ENCODE data around the gene SGCE. TPM values are rescaled to one million over a fixed set of nuclear protein-coding genes. Genes with fewer than 3 reads are reported as not detected.
A peak's percentile ranks its signal among the peaks of the same experiment; 100 is the strongest.

SGCE gene
- total RNA-seq, 1 experiment from 2014 or later = 19.0 TPM

DNA sequence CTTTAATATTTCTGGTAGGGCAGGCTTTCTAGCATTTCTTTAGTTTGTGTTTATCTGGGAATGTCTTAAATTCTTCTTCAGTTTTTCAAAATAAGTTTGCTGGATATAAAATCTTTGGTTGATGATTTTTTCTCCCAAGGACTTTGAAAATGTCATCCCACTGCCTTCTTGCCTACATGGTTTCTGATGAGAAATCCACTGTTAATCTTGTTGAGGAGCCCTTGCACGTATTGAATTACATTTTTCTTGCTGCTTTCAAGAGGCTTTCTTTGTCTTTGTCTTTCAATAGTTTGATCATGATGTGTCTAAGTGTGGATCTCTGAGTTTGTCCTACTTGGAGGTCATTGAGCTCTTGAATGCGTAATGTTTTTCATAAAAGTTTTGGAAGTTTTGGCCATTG, 80.3 kb downstream of the SGCE start:
- ChIA-PET POLR2A (no interaction called here), CTCF (no interaction called here)
- no peak for DNase-seq (ENCODE audit: low spot score)
- Mint-ChIP-seq H3K4me3 (no peak overlapping the region), H3K36me3 (peaks cover 43% of the 10 kb centered on the region), H3K27ac (no peak overlapping the region), H3K27me3 (ENCODE audit: low read depth) (no peaks in the 10 kb centered on the region), H3K9me3 (peaks cover 50% of the 10 kb centered on the region), H3K4me1 (peaks cover 10% of the 10 kb centered on the region)
- TF ChIP-seq ZNF317 (CRISPR knock-in tag; IDR thresholded peaks at IDR 0.05; ENCODE audit: borderline replicate concordance, low read depth) (peak; percentile 68; the same call in 1 of the 2 replicates), MXD4 (CRISPR knock-in tag; IDR thresholded peaks at IDR 0.05; ENCODE audit: borderline replicate concordance) (no peak), MYBL2 (CRISPR knock-in tag; IDR thresholded peaks at IDR 0.05) (no peak), ZBTB21 (CRISPR knock-in tag; IDR thresholded peaks at IDR 0.05; ENCODE audit: borderline replicate concordance) (no peak)
- ATAC-seq = no peak

DNA sequence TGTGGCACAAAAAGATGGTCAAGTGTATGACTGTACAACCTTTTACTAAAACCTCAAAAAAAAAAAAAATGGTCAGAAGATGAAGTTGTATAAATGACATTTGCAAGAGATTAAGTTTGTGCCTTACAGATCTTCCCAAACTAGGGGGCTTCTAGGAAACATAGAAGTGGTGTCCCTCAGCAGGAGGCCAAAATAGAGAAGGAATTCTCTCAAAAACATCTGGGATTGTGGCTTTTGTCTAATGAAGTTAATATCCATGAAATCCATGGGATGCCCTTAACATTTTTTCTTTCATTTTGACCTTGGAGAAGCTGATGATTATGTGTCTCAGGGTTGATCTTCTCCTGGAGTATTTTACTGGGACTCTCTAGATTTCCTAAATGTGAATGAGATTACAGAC, 84.1 kb downstream of the SGCE start:
- ATAC-seq (no peak), DNase-seq (ENCODE audit: low spot score) (no peak)
- Mint-ChIP-seq H3K27ac (no peak overlapping the region), H3K4me1 (no peaks in the 10 kb centered on the region), H3K4me3 (no peak overlapping the region), H3K9me3 (peaks cover 57% of the 10 kb centered on the region), H3K27me3 (ENCODE audit: low read depth) (no peaks in the 10 kb centered on the region), H3K36me3 (peaks cover 46% of the 10 kb centered on the region)
- TF ChIP-seq TEAD4 (CRISPR knock-in tag; IDR thresholded peaks at IDR 0.05) = no peak
- TF ChIP-seq, protein P1, sequence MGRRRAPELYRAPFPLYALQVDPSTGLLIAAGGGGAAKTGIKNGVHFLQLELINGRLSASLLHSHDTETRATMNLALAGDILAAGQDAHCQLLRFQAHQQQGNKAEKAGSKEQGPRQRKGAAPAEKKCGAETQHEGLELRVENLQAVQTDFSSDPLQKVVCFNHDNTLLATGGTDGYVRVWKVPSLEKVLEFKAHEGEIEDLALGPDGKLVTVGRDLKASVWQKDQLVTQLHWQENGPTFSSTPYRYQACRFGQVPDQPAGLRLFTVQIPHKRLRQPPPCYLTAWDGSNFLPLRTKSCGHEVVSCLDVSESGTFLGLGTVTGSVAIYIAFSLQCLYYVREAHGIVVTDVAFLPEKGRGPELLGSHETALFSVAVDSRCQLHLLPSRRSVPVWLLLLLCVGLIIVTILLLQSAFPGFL (CRISPR knock-in tag; IDR thresholded peaks at IDR 0.05; ENCODE audit: borderline replicate concordance) = no peak
- no peak for TF ChIP-seq FOXP1 (CRISPR knock-in tag; IDR thresholded peaks at IDR 0.05; ENCODE audit: borderline replicate concordance)
- no peak for TF ChIP-seq NFATC4 (CRISPR knock-in tag; IDR thresholded peaks at IDR 0.05)
- TF ChIP-seq, protein P2, sequence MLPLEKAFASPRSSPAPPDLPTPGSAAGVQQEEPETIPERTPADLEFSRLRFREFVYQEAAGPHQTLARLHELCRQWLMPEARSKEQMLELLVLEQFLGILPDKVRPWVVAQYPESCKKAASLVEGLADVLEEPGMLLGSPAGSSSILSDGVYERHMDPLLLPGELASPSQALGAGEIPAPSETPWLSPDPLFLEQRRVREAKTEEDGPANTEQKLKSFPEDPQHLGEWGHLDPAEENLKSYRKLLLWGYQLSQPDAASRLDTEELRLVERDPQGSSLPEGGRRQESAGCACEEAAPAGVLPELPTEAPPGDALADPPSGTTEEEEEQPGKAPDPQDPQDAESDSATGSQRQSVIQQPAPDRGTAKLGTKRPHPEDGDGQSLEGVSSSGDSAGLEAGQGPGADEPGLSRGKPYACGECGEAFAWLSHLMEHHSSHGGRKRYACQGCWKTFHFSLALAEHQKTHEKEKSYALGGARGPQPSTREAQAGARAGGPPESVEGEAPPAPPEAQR (CRISPR knock-in tag; IDR thresholded peaks at IDR 0.05) = no peak
- no peak for TF ChIP-seq MXD4 (CRISPR knock-in tag; IDR thresholded peaks at IDR 0.05; ENCODE audit: borderline replicate concordance)
- TF ChIP-seq HMGA2 (CRISPR knock-in tag; IDR thresholded peaks at IDR 0.05) = no peak
- TF ChIP-seq RORB (CRISPR knock-in tag; IDR thresholded peaks at IDR 0.05) = no peak
- no peak for TF ChIP-seq FOXJ3 (CRISPR knock-in tag; IDR thresholded peaks at IDR 0.05; ENCODE audit: borderline replicate concordance)
- no peak for TF ChIP-seq MYBL2 (CRISPR knock-in tag; IDR thresholded peaks at IDR 0.05)
- TF ChIP-seq ZNF423 (CRISPR knock-in tag; IDR thresholded peaks at IDR 0.05) = no peak
- TF ChIP-seq, protein P3, sequence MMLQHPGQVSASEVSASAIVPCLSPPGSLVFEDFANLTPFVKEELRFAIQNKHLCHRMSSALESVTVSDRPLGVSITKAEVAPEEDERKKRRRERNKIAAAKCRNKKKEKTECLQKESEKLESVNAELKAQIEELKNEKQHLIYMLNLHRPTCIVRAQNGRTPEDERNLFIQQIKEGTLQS (CRISPR knock-in tag; conservative IDR thresholded peaks at IDR 0.05) = no peak
- TF ChIP-seq FOXK1 (CRISPR knock-in tag; IDR thresholded peaks at IDR 0.05) = no peak
- no peak for TF ChIP-seq NR3C1 (CRISPR knock-in tag; conservative IDR thresholded peaks at IDR 0.05; ENCODE audit: low read depth)
- TF ChIP-seq, protein P4, sequence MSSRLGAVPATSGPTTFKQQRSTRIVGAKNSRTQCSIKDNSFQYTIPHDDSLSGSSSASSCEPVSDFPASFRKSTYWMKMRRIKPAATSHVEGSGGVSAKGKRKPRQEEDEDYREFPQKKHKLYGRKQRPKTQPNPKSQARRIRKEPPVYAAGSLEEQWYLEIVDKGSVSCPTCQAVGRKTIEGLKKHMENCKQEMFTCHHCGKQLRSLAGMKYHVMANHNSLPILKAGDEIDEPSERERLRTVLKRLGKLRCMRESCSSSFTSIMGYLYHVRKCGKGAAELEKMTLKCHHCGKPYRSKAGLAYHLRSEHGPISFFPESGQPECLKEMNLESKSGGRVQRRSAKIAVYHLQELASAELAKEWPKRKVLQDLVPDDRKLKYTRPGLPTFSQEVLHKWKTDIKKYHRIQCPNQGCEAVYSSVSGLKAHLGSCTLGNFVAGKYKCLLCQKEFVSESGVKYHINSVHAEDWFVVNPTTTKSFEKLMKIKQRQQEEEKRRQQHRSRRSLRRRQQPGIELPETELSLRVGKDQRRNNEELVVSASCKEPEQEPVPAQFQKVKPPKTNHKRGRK (CRISPR knock-in tag; IDR thresholded peaks at IDR 0.05; ENCODE audit: borderline replicate concordance) = no peak
- TF ChIP-seq, protein P5, sequence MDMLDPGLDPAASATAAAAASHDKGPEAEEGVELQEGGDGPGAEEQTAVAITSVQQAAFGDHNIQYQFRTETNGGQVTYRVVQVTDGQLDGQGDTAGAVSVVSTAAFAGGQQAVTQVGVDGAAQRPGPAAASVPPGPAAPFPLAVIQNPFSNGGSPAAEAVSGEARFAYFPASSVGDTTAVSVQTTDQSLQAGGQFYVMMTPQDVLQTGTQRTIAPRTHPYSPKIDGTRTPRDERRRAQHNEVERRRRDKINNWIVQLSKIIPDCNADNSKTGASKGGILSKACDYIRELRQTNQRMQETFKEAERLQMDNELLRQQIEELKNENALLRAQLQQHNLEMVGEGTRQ (CRISPR knock-in tag; IDR thresholded peaks at IDR 0.05) = no peak
- TF ChIP-seq, protein P6, sequence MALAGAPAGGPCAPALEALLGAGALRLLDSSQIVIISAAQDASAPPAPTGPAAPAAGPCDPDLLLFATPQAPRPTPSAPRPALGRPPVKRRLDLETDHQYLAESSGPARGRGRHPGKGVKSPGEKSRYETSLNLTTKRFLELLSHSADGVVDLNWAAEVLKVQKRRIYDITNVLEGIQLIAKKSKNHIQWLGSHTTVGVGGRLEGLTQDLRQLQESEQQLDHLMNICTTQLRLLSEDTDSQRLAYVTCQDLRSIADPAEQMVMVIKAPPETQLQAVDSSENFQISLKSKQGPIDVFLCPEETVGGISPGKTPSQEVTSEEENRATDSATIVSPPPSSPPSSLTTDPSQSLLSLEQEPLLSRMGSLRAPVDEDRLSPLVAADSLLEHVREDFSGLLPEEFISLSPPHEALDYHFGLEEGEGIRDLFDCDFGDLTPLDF (CRISPR knock-in tag; IDR thresholded peaks at IDR 0.05) = no peak
- TF ChIP-seq TP53 (CRISPR knock-in tag; IDR thresholded peaks at IDR 0.05) = no peak
- no peak for TF ChIP-seq ZNF219 (CRISPR knock-in tag; IDR thresholded peaks at IDR 0.05; ENCODE audit: borderline replicate concordance)
- ChIA-PET POLR2A (no interaction called here), CTCF (no interaction called here)

Measured in WTC11 (cell line).